Endometrium (tissue), 2 donors: Measurements from ENCODE around the gene SLC9A8.
"Not testable (repeated sequence)": the region's sequence is repeated elsewhere in the genome, so short reads cannot be mapped to it uniquely, and the experiment has no call there.

ENCODE experiments used
- FAIRE-seq: peaks from 2 replicates; lab custom pipeline; 2012; peaks lifted over from hg19 to GRCh38; lab: Jason Lieb, UNC
- donor health status: control.
- donor health status: control.

Gene SLC9A8

DNA sequence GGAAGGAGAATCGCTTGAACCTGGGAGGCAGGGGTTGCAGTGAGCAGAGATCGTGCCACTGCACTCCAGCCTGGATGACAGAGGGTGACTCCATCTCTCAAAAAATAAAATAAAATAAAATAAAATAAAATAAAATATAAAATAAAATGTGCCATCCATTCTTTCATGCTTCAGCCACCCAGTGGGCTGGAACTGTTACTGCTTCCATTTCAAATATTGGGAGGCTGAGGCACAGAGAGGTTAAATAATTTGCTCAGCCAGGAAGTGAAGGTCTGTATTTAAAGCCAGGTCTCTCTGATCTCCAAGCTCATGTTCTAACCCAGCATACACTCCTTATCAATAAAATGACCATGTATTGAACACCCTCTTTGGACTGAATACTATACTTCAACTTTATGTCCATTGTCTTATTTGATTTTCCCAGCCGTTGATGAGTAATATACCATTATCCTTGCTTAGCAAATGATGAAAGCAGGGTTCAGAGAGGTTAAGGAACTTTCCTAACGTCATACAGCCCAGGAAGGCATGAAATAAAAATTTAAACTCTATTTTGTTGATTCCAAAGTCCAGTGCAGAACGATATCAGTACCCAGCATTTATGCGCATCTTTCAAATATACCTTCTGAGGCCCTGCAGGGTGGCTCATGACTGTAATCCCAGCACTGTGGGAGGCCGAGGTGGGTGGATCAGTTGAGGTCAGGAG lies 25.8 kb upstream of the SLC9A8 start:
- FAIRE-seq, result no peak

DNA sequence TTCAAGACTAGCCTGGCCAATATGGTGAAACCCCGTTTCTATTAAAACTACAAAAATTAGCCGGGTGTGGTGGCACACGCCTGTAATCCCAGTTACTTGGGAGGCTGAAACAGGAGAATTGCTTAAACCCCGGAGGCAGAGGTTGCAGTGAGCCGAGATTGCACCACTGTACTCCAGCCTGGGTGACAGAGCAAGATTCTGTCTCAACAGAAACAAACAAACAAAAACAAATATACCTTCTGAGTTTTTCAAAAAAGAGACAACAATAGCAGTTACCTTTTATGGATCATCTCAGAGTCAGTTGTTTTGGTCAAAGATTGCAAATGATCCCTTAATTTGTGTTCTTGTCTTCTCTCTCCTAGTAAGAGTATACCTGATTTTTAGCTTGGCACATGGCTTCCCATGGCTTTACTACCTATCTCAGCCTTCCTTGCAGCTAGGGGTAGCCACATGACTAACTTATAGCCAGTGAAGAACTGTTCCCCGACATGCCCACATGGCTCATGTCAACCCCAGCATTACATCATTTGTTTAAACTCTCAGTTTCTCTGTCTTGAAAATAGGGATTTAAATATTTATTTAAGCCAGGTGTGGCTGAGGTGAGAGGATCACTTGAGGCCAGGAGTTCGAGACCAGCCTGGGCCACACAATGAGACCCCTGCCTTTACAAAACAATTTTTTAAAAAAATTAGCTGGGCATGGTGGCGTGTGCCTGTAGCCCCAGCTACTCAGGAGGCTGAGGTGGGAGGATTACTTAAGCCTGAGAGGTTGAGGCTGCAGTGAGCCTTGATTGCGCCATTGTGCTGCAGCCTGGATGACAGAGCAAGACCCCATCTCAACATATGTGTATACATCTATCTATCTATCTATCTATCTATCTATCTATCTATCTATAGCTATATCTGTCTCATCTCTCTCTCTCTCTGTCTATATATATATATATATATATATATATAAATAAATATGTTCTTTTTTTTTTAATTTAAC lies 25.0 kb upstream of the SLC9A8 start:
- FAIRE-seq, result no peak

DNA sequence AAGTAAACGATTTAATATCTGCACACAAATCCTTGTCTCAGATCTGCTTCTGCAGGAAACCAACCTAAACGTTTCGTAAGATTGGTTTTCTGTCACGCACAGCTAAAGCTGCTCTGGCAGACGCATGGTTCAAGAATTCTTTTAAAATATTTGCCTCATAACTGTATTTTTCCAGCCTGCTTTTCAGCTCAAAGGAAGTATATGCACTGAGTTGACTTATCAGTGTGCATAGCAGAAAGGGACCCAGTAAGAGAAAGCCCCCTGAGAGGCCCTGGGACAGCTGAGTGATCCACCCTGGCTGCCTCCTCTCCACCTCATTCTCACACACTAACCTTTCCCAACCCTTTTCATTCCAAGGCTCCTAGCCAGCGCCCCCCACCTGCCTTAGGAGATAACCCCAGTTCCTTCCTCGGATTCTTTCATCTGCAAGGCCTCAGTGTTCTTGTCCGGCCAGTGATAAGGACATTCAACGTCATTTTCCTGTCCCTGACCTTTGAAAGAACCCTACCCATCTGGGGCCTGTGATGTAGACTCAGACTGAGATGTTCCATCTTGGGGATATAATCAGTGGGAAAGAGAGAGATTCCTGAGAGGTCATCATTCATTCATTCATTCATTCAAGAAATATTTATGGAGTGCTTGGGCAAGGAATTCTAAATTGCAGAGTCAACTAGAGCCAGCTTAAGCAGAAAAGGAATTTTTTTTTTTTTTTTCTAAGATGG lies 22.4 kb upstream of the SLC9A8 start:
- FAIRE-seq, result no peak

DNA sequence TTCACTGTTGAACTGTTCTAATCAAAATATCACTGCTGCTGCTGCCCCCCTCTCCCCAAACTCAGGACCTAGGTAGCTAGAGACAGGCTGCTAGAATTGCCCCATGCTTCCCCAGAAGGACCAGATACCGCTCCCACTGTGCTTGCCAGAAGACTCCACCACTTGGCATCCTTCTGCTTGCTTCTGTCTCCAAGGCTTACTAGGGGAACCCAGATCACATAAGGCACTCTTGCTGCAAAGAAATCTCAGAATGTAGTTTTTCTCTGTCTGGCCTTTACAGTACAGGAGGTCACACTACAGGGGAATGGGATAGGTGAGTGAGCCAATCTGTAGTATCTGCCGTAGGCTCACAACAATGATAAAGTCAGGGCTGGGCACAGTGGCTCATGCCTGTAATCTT lies 21.5 kb upstream of the SLC9A8 start:
- FAIRE-seq, result no peak

DNA sequence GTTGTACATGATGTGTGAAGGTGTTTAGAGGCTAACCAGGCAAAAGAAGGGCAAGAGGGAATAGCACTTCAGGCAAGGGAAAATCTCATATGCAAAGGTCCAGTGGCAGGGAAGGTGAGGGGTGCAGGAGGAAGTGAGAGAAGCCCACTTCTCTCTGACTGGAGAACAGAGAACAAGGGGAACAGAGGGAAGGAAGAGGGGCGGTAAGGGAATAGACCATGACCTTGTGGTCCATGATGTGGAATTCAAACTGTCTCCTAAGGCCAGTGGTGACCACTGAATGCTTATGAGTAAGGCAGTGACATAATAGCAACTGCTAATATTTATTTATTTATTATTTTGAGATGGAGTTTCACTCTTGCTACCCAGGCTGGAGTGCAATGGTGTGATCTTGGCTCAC lies 20.6 kb upstream of the SLC9A8 start:
- no peak for FAIRE-seq

DNA sequence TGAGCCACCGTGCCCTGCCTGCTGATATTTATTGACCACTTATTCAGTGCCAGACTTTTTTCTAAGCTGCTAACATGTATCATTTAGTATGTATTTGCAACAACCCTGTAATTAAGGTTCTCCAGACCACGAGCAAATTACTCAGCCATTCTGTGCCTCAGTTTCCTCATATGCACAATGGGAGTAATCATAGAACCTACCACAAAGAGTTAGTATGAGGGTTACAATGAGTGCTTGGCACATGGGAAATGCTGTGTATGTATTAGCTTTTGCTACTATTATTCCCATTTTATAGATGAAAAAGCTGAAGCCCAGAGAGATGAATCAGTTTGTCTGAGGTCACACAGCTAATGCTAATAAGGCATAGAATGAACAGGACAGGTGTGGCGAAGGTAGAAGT lies 20.0 kb upstream of the SLC9A8 start:
- no peak for FAIRE-seq

DNA sequence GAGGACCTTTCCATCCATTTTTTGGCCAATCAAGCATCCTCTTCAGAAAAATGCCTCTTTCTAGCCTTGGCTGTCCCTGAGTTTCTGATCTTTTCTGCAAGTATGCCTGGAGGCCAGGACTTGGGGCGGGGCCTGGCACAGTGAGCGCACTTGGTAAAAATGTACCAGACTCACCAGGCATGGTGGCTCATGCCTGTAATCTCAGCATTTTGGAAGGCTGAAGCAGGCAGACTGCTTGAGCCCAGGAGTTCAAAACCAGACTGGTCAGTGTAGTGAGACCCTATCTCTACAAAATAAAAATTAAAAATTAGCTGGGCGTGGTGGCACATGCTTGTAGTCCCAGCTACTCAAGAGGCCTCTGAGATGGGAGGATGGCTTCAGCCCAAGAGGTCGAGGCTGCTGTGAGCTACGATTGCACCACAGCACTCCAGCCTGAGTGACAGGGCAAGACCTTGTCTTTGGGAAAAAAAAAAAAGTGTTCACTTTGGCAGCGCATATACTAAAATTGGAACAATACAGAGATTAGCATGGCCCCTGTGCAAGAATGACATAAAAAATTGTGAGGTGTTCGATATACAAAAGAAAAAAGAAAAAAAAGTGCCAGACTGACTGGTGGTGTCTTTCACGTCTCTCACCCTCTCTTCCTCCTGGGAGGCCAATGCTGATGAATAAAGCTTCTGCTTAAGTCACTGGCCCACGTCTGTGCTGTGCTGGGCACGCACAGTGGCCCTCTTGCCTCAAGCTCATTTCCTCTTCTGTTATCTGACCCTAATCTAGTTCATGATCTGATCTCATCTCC lies 18.1 kb upstream of the SLC9A8 start:
- FAIRE-seq, result no peak

DNA sequence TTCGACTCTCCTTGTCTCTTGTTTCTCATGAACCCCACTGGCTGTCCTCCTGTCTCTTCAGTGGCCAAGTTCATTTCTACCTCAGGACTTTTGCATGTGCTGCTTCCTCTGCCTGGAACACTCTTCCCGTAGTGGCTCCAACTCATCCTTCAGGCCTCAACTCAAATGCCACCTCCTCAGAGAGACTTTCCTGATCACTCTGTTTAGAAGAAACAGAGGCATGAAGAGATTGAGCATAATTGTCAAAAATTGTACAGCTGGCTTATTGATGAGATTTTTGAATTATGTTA lies 17.5 kb upstream of the SLC9A8 start:
- FAIRE-seq, result no peak

DNA sequence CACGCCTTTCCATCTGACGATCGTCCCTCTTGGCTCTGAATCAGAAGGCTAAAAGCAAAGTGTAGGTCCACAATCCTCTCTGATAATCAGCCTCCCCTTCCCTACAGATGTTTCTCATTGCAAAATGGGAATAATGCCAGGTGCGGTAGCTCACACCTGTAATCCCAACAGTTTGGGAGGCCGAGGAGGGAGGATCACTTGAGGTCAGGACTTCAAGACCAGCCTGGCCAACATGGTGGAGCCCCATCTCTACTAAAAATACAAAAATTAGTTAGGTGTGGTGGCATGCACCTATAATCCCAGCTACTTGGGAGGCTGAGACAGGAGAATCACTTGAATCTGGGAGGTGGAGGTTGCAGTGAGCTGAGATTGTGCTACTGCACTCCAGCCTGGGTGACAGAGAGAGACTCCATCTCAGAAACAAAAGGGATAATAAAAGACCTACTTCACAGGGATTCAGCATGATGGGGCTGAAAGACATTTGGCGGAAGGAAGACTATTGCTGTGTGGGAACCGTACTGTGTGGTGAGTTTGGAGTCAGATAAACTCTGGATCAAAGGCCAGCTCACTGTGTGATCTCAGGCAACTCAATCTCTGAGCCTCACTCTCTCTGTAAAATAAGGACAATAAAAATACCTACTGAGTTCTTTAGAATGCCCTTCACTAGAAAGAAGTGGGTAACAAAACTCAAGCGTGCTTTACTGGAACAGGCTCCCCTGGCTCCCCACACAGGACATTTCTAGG lies 15.9 kb upstream of the SLC9A8 start:
- no peak for FAIRE-seq

DNA sequence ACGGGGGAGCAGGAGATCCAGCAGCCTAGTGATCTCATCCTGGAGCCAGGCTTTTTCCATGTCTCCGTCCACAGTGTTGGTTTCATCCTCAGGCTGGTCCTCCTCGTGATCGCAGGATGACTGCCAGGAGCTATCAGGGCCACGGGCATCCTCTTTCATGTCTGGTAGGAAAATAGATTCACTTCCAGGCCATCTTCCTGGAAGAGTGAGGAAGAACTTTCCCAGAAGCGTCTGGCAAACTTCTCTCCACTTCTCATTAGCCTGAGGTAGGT lies 15.3 kb upstream of the SLC9A8 start:
- FAIRE-seq, result no peak

DNA sequence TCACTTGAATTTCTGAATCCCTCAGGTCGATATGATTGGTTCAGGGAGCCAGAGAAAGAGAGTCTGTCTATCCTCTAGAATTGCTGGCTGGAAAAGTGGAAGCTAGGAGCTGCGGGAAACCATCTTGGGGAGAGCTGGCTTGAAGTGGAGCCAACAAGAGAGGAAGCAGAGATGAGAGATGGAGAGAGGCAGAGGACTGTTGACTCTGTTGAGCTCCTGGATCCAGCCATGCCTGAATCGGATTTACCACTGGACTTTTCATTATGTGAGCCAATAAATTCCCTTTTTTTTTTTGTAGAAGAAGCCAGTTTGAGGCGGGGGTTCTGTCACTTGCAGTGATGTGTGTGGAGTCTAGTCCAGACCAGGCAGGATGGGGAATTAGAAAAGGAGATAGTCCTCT lies 13.9 kb upstream of the SLC9A8 start:
- FAIRE-seq, result no peak

DNA sequence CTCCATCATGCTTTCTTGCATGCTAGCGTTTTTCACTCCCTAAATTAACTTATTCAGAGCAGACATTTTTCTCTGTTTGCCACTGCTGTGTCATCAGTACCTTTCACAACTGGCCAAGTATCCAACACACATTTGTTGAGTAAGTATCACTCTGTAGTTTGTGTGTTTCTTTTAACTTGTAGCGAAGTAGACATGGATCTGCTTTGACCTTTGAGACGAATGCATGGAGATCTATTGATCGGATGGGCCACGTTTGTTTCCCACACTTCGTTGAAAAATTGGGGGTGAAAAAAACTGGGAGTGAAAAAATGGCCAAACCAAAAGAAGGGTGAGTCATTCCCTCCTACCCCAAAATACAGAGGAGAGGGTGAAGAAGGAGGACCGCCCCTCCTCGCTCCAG lies 12.9 kb upstream of the SLC9A8 start:
- no peak for FAIRE-seq

DNA sequence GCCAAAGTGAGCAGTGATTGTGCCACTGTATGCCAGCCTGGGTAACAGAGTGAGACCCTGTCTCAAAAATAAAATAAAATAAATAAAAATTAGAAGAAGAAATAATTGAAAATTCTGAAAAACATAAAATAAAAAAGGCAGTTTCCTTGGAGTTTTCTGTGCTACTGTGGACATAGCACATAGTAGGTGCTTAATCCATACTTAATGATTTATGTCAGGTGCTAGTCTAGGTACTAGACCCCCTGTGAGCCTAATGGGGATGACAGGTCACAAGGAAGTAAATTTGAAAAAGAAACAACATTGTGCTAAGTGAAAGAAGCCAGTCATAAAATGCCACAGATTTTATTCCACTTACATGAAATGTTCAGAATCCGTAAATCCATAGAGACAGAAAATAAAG lies 9.2 kb upstream of the SLC9A8 start:
- no peak for FAIRE-seq

DNA sequence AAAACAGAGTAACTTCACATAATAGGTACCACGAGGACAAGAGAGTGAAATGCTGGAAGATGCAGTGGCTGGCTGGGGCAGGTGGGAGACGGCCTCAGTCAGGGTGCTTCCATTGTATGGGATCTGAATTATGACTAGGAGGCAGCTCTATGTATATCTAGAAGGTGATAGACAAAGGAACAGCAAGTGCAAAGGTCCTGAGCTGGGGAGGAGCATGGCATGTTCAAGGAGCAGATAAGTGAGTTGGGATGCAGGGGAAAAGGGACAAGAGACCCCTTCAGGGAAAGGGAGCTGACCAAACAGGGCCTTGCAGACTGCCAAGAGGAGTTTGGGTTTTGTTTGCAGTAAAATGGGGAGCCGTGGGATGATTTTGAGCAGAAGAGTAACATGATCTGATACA lies 8.3 kb upstream of the SLC9A8 start:
- FAIRE-seq, result no peak

DNA sequence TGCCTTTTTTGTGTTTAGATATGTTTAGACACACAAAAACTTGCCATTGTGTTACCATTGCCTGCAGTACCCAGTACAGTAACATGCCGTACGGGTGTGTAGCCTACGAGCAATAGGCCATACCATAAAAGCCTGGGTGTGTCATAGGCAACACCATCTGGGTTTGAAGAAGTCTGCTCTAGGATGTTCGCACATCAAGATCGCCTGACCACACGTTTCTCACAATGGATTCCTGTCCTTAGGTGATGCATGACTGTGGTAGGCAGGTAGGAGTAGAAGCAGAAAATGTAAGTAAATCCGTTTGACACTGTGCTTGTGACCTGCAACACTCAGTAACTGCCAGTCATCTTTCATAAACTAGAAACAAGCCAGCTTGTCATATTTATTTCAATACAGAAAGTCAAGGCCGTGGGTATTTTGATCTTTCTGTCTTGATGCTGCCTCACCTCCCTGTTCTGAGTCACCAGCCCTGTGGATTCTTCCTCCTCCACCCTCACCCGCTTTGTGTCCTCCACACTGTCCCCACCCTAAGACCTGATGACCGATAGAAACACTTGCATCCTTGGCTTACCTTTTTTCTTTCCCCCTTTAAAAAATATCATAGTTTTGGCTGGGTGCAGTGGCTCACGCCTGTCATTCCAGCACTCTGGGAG lies 7.3 kb upstream of the SLC9A8 start:
- FAIRE-seq, result not testable (repeated sequence)

DNA sequence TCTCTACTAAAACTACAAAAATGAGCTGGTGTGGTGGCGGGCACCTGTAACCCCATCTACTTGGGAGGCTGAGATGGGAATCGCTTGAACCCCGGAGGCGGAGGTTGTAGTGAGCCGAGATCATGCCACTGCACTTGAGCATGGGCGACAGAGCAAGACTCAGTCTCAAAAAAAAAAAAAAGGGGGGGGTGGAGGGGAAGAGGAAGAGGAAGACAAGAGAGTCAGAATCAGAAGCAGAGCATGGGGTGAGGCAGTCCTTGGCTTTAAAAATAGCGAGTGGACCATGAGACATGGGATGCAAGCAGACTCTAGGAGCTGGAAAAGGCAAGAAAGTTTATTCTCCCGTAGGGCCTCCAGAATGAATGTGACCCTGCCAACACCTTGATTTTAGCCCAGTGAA lies 3.9 kb upstream of the SLC9A8 start:
- FAIRE-seq, result no peak

DNA sequence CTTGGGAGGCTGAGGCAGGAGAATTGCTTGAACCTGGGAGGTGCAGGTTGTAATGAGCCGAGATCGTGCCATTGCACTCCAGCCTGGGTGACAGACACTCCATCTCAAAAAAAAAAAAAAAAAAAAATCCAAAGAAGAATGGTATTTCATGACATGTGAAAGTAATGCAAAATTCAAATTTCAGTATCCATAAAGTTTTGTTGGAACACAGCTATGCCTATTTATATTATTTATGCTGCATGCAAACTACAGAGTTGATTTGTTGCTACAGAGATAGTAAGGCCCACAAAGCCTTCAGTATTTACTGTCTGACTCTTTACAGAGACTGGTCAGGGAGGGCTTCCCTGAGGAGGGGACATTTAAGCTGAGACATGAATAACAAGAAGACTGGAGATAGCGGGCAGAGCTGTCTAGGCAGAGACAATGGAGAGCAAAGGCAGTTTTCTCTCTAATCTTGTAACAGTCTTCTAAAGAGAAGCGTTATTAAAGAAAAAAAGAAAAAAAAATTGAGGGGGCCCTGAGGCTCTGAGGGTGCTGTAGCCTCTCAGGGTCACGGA lies 2.7 kb upstream of the SLC9A8 start:
- FAIRE-seq, result no peak

DNA sequence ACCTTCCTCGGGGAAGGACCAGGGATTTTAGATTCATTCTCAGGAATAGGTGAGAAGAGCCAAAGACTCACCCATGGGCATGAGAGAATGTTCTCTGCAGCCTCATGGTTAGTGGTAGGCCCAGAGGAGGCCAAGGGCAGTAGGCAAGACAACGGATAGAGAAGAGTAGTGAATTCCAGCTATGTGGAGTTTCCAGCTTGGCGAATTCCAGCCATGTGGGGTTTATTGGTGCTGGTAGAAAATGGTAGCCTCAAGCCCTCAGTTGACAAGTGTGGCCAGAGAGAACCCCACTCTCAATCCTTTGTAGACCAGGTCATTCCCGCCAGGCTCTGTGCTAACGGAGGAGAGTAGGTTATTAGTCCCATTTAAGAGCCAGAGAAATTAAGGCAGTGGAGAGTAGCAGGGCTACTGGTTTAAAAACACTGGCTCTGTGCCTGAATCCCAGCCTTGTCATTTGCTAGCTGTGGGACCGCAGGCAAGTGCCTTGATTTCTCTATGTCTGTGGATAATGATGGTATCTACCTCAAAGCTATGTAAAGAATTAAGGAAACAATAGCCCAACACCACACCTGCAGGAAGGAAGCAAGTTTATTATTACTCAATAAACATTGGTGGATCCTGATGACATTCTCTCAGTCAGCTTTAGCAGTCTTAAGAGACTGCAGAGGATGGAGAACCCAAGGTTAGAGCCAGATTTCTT lies 2.0 kb upstream of the SLC9A8 start:
- no peak for FAIRE-seq

DNA sequence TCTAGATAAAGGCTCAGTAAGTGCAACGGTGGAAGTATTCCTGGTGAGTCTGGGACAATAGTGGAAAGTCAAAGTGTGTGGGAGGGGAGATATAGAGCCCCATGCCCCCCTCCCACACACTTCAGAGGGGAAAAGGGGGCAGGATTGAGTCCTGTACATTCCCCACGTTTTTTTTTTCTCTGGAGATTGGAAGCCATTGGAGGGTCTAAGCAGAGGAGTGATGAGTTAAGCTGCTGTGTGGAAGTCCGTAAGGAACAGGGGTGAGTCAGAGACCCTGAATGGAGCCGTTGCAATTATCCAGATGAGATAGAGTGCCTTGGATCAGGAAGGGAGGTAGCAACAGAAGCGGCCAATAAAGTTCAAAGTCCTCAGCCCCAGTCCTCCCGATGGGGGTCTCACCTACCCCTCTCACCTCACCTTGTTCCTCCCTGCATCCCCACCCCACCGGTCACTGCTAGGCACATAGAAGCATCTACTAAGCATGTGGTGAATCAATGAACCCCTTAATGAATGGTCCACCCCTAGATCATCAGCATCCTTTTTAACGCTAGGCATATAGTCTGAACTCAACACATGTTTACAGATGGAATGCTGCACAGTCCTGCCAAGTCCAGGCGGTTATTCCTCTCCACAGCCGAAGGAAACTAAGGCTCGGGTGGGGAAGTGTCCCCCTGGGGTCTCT lies 662 bp upstream of the SLC9A8 start:
- no peak for FAIRE-seq
